Daoy (cell line): Measurements from ENCODE around the gene RPL10A. TPM values are rescaled to one million over a fixed set of nuclear protein-coding genes. Genes with fewer than 3 reads are reported as not detected.
"Not testable (repeated sequence)": the region's sequence is repeated elsewhere in the genome, so short reads cannot be mapped to it uniquely, and the experiment has no call there.

ENCODE experiments used
- DNase-seq: peaks from one replicate; pipeline ENCODE4 v3.0.0-alpha.2; 2015; ENCODE audit warnings: low read depth
- total RNA-seq: library from RNA; depleted of rRNA; stranded (reverse); fragments of >200 nt; shearing (Covaris generic); gene quantifications from 2 replicates; pipeline ENCODE4 v1.2.3, GENCODE V29; 2014; rRNA removed

RPL10A gene
- 1,576 and 1,963 TPM in 2 replicates for total RNA-seq

GRCh38 chr6:35468181-35468979 lies at the start of gene RPL10A:
Gene RPL10A, plus strand, starts transcription at chr6:35468401. Its CDS starts 34 bp downstream, at chr6:35468435.
- DNase-seq: peak; percentile 98

DNA sequence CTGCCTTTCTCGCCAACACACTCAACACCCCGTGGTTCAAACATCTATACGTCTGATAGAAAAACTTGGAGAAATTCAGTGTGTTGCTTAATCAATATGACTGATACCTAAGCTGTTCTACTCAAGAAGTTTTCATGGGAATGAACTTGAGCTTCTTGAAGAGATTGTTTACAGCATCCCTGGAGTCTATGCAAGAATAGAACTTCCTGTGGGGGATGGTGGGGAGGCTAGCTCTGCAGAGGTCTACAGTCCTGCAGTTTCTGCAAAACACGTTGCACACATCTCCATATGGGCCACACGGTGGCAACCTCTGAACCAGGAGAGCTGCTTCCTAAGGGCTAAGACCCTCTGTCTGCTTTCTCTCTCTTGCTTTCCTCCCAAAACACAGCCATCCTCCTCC lies 48.8 kb upstream of the RPL10A start:
- no peak for DNase-seq

- no peak for DNase-seq
These were observed 48.2 kb upstream of the RPL10A start for GRCh38 chr6:35419961-35420360.

GRCh38 chr6:35425284-35425683 lies 42.9 kb upstream of the RPL10A start:
- DNase-seq: no peak

DNA sequence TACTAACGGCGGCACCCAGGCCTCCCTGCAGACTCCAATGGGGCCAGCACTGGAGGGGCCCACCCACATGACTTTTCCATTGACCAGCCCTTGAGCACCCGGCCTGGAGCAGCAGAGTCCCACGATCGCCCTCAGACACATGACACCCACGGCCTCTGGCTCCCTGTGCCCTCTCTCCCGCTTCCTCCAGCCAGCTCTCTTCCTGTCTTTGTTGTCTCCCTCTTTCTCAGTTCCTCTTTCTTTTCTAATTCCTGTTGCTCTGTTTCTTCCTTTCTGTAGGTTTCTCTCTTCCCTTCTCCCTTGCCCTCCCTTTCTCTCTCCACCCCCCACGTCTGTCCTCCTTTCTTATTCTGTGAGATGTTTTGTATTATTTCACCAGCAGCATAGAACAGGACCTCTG lies 42.1 kb upstream of the RPL10A start:
- DNase-seq: no peak

- DNase-seq: no peak
These were observed 40.8 kb upstream of the RPL10A start for GRCh38 chr6:35427435-35427834.

DNA sequence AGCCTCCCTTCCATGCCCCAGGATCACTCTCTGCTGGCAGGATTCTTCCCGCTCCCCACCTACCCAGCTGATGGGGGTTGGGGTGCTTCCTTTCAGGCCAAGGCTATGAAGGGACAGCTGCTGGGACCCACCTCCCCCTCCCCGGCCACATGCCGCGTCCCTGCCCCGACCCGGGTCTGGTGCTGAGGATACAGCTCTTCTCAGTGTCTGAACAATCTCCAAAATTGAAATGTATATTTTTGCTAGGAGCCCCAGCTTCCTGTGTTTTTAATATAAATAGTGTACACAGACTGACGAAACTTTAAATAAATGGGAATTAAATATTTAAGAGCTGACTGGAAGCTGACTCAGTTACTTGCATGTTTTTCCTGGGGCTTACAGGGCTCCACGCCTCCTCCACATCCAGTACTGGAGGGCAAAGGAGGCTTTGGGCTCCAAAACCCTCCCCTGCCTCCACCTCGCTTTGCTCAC lies 40.3 kb upstream of the RPL10A start:
- no peak for DNase-seq

DNA sequence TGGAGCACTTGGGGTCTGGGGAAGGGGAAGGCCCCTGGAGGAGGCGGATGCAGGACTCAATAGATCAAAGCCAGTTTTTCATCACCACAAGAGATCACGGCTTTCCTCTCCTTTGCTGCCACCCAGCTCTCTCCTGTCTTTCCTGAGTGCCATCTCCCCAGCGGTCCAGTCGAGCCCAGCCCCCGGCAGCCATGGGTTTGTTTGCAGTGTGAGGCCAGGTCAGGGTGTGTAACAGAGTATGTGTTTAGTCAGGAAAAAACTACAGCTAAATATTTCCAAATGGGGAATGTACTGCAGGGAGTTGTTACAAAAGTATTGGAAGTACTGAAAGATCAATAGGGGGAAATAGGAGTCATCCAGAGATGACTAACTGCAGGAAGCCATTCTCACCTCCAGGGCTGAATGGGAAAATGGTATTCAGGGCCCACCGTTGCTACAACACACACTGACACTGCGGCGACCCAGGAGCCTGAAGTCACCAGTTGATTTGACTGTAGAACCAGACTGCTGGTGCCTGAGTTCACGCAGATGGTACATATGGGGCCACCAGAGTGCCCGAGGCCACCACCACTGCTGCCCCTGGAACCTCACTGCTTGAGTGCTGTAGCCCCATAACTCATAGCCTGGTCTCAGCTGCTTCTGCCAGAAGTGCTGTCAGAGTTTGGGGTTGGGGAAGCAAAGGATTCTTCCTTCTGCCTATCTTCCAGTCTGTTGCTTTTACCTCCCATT lies 39.6 kb upstream of the RPL10A start:
- DNase-seq: no peak

- DNase-seq: no peak
These were observed 38.7 kb upstream of the RPL10A start for GRCh38 chr6:35429463-35429862.

DNA sequence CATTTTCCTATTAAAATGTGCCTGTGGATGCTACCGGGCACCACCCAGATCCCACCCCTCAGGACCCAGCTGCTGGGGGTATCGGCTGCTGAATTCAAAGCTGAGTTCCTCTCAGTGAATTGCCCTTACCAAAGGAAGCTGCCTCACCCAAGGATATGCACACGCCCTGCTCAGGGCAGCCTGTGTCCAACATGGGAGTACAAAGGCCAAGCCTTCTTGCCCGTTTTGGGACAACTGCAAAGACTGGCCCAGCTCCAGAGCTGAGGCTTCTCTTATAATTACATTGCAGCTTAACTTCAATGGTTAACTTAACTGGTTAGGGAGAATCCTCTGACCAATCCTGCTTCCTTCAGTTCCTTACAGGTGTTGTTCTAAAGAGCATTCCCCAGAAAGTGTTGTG lies 35.9 kb upstream of the RPL10A start:
- DNase-seq: no peak

DNA sequence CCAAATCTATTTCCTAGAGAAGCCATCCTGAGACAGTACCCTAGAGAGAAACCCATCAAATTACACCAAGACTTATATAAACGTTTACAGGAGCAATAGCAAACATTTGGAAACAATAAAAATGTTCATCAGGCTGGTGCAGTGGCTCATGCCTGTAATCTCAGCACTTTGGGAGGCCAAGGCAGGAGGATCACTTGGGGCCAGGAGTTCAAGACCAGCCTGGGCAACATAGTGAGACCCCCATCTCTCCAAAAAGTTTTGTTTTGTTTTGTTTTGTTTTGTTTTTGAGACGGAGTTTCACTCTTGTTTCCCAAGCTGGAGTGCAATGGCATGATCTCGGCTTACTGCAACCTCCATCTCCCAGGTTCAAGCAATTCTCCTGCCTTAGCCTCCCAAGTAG lies 35.5 kb upstream of the RPL10A start:
- not testable (repeated sequence) for DNase-seq

DNA sequence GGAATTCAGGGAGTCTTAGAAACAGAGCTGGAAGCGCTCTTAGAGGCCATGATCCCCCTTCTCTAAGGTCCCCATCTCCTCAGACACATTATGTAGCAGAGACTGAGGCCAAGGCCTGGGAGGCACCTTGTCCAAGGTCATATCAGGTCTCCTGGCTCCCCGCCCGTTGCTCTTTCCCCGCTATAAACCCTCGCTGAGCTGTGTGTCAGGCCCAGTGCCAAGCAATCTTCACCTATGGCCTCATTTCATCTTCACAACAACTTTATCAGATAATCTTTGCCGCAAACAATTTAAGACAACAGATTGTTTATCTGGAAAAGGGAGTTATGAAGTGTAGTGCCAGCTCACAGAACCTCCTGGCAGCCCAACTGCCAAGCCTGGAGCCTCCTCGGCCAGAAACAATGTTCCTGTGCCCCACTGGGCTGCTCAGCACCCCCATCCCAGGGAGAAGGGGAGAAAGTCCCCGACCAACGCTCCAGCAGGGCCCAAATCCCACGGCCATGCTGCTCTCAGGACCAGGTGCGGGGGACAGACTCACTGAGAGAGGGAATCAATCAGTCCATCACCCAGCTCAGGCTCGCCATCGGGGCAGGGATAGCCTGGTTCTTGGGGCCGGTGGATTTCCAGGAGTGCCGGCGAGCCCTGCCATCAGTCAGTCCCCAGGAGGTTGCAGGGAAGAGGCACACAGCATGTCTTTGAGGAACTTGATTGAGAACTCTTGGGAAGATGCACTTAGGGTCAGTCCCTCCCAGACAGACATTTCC lies 32.9 kb upstream of the RPL10A start:
- no peak for DNase-seq

- no peak for DNase-seq
These were observed 31.9 kb upstream of the RPL10A start for GRCh38 chr6:35436071-35436857.

DNA sequence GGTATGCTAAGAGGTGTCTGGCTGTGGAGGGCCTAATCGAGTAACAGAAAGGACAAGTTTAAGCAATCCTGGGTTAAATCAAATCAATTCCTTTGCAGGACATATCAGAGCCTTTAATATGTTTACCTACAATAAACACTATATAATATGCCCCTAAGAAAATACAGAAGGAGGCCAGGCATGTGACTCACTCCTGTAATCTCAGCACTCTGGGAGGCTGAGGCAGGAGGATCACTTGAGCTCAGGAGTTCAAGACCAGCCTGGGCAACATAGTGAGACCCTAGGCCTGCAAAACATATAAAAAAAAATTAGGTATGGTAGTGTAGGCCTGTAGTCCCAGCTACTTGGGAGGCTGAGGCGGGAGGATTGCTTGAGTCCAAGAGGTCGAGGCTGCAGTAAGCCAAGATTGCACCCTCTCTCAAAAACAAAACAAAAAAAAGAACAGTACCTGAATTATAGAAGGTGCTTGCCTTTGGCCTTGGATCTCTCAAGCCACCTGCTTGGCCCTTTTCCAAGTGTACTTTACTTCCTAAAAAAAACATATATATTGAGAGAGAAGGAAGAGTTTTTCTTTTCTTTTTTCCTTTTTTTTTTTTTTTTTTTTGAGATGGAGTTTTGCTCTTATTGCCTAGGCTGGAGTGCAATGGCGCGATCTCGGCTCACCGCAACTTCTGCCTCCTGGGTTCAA lies 29.7 kb upstream of the RPL10A start:
- not testable (repeated sequence) for DNase-seq

GRCh38 chr6:35439308-35439707 lies 28.9 kb upstream of the RPL10A start:
- DNase-seq: no peak

GRCh38 chr6:35441205-35441604 lies 27.0 kb upstream of the RPL10A start:
- DNase-seq: no peak

- no peak for DNase-seq
These were observed 26.6 kb upstream of the RPL10A start for GRCh38 chr6:35441642-35442041.

DNA sequence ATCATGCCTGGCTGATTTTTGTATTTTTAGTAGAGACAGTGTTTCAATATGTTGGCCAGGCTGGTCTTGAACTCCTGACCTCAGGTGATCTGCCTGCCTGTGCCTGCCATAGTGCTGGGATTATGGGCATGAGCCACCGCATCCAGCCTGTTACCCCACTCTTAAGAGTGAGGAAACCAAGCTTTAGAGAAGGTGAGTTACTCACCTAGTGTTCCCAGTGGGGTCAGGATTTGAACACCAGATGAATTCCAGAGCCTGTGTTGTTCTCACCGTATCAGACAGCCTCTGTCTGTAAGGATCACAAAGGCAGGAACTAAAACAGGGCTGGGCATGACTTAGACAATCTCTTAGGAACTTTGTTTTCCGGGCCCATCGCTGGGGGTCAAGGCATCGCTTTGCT lies 25.5 kb upstream of the RPL10A start:
- DNase-seq: no peak

- peak; percentile 51 for DNase-seq
These were observed 24.7 kb upstream of the RPL10A start for GRCh38 chr6:35443341-35444030.

DNA sequence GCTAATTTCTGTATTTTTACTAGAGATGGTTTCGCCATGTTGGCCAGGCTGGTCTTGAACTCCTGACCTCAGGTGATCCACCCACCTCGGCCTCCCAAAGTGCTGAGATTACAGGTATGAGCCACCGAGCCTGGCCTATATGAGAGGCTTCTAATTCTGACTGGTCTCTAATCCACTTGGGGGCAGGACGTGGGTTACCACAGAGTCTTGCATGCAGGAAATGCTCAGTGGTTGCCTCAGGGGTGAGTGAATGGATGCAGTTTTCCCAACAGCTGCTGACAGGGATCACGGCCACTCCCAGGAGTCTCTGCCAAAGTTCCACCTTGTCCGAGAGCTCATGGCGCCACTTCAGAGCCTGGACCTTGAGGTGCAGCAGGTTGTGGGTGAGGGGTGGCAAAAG lies 22.5 kb upstream of the RPL10A start:
- DNase-seq: peak; percentile 51
